GM19238 (cell line): ENCODE measurements around the gene TERT.
"Not testable (repeated sequence)": the region's sequence is repeated elsewhere in the genome, so short reads cannot be mapped to it uniquely, and the experiment has no call there.

ENCODE experiments used
- DNase-seq: peaks from one replicate; pipeline ENCODE4 v3.0.0; 2011; ENCODE audit warnings: low spot score; ENCODE audit not compliant: insufficient read length

TERT gene

GRCh38 chr5:1330847-1331831 lies 36.3 kb upstream of the TERT start:
- no peak for DNase-seq

GRCh38 chr5:1330146-1330846 lies 35.4 kb upstream of the TERT start:
- DNase-seq = no peak

- no peak for DNase-seq
These were observed 34.3 kb upstream of the TERT start for GRCh38 chr5:1329111-1329579.

- DNase-seq = not testable (repeated sequence)
These were observed 33.6 kb upstream of the TERT start for GRCh38 chr5:1328237-1329110.

GRCh38 chr5:1326901-1327756 lies 32.3 kb upstream of the TERT start:
- not testable (repeated sequence) for DNase-seq

- not testable (repeated sequence) for DNase-seq
These were observed 31.6 kb upstream of the TERT start for GRCh38 chr5:1326532-1326875.

- DNase-seq = no peak
These were observed 31.1 kb upstream of the TERT start for GRCh38 chr5:1325870-1326531.

- no peak for DNase-seq
These were observed 30.4 kb upstream of the TERT start for GRCh38 chr5:1325191-1325741.

- no peak for DNase-seq
These were observed 29.9 kb upstream of the TERT start for GRCh38 chr5:1324719-1325190.

- no peak for DNase-seq
These were observed 29.4 kb upstream of the TERT start for GRCh38 chr5:1324301-1324700.

GRCh38 chr5:1323803-1324173 lies 28.9 kb upstream of the TERT start:
- no peak for DNase-seq

GRCh38 chr5:1322955-1323802 lies 28.3 kb upstream of the TERT start:
- DNase-seq = no peak

GRCh38 chr5:1322036-1322900 lies 27.4 kb upstream of the TERT start:
- no peak for DNase-seq

- no peak for DNase-seq
These were observed 26.7 kb upstream of the TERT start for GRCh38 chr5:1321576-1321975.

GRCh38 chr5:1320436-1321344 lies 25.8 kb upstream of the TERT start:
- no peak for DNase-seq

GRCh38 chr5:1319436-1320256 lies 24.8 kb upstream of the TERT start:
- DNase-seq = no peak
